SU-DHL-6 (cell line): Measurements from ENCODE around the gene CBLN1.

Source experiments
- EZH2phosphoT487 ChIP-seq: fragments of 200-600 bp; sonication (generic), shearing (Covaris generic); conservative IDR thresholded peaks from 2 replicates; pipeline ENCODE4 v1.6.1; 2018; ENCODE audit warnings: mild to moderate bottlenecking, antibody characterized with exemption, low read length, moderate library complexity, mixed read lengths
- TF ChIP-seq, protein P1 (sequence below): fragments of 200-600 bp; sonication (generic); IDR thresholded peaks from one replicate; pipeline ENCODE4 v1.5.1; 2017; ENCODE audit warnings: antibody characterized with exemption, mild to moderate bottlenecking, low read length, moderate library complexity; ENCODE audit not compliant: insufficient read depth, poor library complexity, severe bottlenecking

- TF ChIP-seq EZH2phosphoT487: no peak
- TF ChIP-seq, protein P1, sequence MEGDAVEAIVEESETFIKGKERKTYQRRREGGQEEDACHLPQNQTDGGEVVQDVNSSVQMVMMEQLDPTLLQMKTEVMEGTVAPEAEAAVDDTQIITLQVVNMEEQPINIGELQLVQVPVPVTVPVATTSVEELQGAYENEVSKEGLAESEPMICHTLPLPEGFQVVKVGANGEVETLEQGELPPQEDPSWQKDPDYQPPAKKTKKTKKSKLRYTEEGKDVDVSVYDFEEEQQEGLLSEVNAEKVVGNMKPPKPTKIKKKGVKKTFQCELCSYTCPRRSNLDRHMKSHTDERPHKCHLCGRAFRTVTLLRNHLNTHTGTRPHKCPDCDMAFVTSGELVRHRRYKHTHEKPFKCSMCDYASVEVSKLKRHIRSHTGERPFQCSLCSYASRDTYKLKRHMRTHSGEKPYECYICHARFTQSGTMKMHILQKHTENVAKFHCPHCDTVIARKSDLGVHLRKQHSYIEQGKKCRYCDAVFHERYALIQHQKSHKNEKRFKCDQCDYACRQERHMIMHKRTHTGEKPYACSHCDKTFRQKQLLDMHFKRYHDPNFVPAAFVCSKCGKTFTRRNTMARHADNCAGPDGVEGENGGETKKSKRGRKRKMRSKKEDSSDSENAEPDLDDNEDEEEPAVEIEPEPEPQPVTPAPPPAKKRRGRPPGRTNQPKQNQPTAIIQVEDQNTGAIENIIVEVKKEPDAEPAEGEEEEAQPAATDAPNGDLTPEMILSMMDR: no peak
Measured at GRCh38 chr16:49283376-49284049, 1.9 kb upstream of the CBLN1 start.
